ENCODE data around the gene ZBTB21. TPM values are rescaled to one million over a fixed set of nuclear protein-coding genes. Genes with fewer than 3 reads are reported as not detected.

Gene ZBTB21
- total and polyA plus RNA-seq, 9 of the 15 experiments (the other 6 are each of a cell fraction or from before 2014, with no cell fraction given) = 2.2 to 15.2 (median 8.7) TPM

DNA sequence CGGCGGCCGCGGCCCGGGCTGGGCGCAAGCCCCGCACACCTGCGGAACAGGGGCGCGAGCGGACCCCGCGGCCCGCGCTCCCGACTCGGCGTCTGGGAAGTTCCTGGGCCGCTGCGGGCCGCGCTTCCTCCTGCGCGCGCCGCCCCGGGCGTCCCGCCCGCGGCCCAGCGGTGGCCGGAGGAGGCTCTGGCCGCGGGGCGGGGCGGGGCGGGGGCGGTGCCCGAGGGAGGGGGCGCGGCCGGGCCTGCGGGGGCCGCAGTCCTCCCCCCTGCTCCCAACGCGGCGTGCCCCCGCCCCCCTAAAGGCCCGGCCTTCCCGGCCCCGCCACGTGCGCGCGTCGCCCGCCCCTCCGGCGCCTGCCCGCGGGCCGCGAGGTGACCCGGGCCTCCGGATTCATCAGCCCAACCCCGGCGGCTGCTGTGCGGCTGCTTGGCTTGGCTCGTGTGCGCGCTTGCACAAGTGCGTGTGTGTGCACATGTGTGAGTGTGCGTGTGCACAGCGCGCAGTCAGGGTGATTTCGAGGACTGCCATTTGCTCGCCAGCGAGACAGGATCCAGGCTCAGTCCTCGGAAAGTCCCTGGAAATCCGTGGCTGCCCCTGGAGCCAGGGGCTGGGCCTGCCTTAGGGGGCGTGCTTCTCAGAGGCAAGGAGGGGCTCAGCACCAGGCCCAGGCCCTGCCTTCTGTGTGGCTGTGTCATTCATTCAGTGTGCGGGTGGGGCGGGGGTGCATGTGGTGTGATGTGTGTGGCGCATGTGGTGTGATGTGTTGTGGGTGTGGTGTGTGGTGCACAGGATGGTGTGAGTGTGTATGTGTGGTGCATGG is 56.1 kb downstream of the ZBTB21 start, which contains the start of gene C2CD2 (continued):
- TF ChIP-seq ZNF696 (CRISPR knock-in tag; conservative IDR thresholded peaks at IDR 0.05) = no peak
- TF ChIP-seq SAP30 (IDR thresholded peaks at IDR 0.05; ENCODE audit: borderline replicate concordance, insufficient read depth, low read depth, low read length, poor library complexity, severe bottlenecking) = no peak
- no peak for TF ChIP-seq PML (IDR thresholded peaks at IDR 0.05; ENCODE audit: low read length)
- peak; percentile 69 to 74; a peak in 2 of 4 replicates for TF ChIP-seq SIN3A (IDR thresholded peaks at IDR 0.05; ENCODE audit: borderline replicate concordance in 2 of 2, control insufficient read depth in 1 of 2, low read depth in 2 of 2, low read length in 2 of 2)
- no peak for TF ChIP-seq MTA2 (IDR thresholded peaks at IDR 0.05; ENCODE audit: low read depth)
- 0 out of 4 replicates have a peak, but pooled peaks of 1 of the 2 experiments have one; percentile 54 for TF ChIP-seq FOXA3 (CRISPR knock-in tag; conservative IDR thresholded peaks at IDR 0.05 in 1 of 2, IDR thresholded peaks at IDR 0.05 in 1 of 2)
- TF ChIP-seq DACH1 (IDR thresholded peaks at IDR 0.05; ENCODE audit: partially characterized antibody) = no peak
- no peak for TF ChIP-seq PTBP1 (IDR thresholded peaks at IDR 0.05; ENCODE audit: low read depth, low read length)
- no peak for TF ChIP-seq DMBX1 (CRISPR knock-in tag; IDR thresholded peaks at IDR 0.05; ENCODE audit: borderline replicate concordance)
- TF ChIP-seq RB1 (IDR thresholded peaks at IDR 0.05; ENCODE audit: low read depth) = peak; percentile 75
- TF ChIP-seq, protein P1, sequence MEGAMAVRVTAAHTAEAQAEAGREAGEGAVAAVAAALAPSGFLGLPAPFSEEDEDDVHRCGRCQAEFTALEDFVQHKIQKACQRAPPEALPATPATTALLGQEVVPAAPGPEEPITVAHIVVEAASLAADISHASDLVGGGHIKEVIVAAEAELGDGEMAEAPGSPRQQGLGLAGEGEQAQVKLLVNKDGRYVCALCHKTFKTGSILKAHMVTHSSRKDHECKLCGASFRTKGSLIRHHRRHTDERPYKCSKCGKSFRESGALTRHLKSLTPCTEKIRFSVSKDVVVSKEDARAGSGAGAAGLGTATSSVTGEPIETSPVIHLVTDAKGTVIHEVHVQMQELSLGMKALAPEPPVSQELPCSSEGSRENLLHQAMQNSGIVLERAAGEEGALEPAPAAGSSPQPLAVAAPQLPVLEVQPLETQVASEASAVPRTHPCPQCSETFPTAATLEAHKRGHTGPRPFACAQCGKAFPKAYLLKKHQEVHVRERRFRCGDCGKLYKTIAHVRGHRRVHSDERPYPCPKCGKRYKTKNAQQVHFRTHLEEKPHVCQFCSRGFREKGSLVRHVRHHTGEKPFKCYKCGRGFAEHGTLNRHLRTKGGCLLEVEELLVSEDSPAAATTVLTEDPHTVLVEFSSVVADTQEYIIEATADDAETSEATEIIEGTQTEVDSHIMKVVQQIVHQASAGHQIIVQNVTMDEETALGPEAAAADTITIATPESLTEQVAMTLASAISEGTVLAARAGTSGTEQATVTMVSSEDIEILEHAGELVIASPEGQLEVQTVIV (CRISPR knock-in tag; IDR thresholded peaks at IDR 0.05; ENCODE audit: borderline replicate concordance) = no peak
- TF ChIP-seq PHB (CRISPR knock-in tag; IDR thresholded peaks at IDR 0.05) = no peak
- TF ChIP-seq, protein P2, sequence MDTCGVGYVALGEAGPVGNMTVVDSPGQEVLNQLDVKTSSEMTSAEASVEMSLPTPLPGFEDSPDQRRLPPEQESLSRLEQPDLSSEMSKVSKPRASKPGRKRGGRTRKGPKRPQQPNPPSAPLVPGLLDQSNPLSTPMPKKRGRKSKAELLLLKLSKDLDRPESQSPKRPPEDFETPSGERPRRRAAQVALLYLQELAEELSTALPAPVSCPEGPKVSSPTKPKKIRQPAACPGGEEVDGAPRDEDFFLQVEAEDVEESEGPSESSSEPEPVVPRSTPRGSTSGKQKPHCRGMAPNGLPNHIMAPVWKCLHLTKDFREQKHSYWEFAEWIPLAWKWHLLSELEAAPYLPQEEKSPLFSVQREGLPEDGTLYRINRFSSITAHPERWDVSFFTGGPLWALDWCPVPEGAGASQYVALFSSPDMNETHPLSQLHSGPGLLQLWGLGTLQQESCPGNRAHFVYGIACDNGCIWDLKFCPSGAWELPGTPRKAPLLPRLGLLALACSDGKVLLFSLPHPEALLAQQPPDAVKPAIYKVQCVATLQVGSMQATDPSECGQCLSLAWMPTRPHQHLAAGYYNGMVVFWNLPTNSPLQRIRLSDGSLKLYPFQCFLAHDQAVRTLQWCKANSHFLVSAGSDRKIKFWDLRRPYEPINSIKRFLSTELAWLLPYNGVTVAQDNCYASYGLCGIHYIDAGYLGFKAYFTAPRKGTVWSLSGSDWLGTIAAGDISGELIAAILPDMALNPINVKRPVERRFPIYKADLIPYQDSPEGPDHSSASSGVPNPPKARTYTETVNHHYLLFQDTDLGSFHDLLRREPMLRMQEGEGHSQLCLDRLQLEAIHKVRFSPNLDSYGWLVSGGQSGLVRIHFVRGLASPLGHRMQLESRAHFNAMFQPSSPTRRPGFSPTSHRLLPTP (IDR thresholded peaks at IDR 0.05; ENCODE audit: borderline replicate concordance, extremely low read depth, insufficient read length) = no peak
- TF ChIP-seq CEBPG (CRISPR knock-in tag; IDR thresholded peaks at IDR 0.05) = no peak
- no peak for TF ChIP-seq CEBPG (tag; conservative IDR thresholded peaks at IDR 0.05 in 1 of 2, IDR thresholded peaks at IDR 0.05 in 1 of 2)
- no peak for TF ChIP-seq TCF7 (IDR thresholded peaks at IDR 0.05; ENCODE audit: borderline replicate concordance)
- no peak for TF ChIP-seq PCBP1 (IDR thresholded peaks at IDR 0.05; ENCODE audit: low read depth, low read length, poor library complexity, severe bottlenecking)
- TF ChIP-seq ELF4 (CRISPR knock-in tag; IDR thresholded peaks at IDR 0.05) = no peak
- TF ChIP-seq, protein P3, sequence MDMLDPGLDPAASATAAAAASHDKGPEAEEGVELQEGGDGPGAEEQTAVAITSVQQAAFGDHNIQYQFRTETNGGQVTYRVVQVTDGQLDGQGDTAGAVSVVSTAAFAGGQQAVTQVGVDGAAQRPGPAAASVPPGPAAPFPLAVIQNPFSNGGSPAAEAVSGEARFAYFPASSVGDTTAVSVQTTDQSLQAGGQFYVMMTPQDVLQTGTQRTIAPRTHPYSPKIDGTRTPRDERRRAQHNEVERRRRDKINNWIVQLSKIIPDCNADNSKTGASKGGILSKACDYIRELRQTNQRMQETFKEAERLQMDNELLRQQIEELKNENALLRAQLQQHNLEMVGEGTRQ (CRISPR knock-in tag; IDR thresholded peaks at IDR 0.05) = no peak
- no peak for TF ChIP-seq XRCC5 (IDR thresholded peaks at IDR 0.05; ENCODE audit: low read depth, low read length)
- TF ChIP-seq NCOR1 (IDR thresholded peaks at IDR 0.05) = no peak
- TF ChIP-seq ZNF551 (CRISPR knock-in tag; IDR thresholded peaks at IDR 0.05) = no peak

Measured in K562 (cell line).